SK-N-SH (cell line): ENCODE results near the gene PIK3R5. TPM values are rescaled to one million over a fixed set of nuclear protein-coding genes. Genes with fewer than 3 reads are reported as not detected.

Experiments
- CTCF ChIA-PET: fragments of 300-600, 350-600 bp; formaldehyde crosslinking; extraction: SDS; loops from one replicate; lab custom pipeline; 2021; lab: Yijun Ruan, JAX
- POLR2A ChIA-PET: fragments of 350-600 bp; sonication (Branson Sonifier 250); formaldehyde crosslinking; extraction: SDS; loops from one replicate; lab custom pipeline; 2020; ENCODE audit warnings: antibody characterized with exemption, inconsistent platforms; lab: Yijun Ruan, JAX
- DNase-seq: peaks from one replicate; pipeline ENCODE4 v3.0.0; 2012
- H2AFZ ChIP-seq: fragments of 200-600 bp; sonication (generic); 2 replicates; pipeline ENCODE4 v1.8.1; 2016; ENCODE audit warnings: antibody characterized with exemption, mild to moderate bottlenecking, low read depth
- H3F3A ChIP-seq: fragments of 200-600 bp; sonication (generic); replicated peaks from 2 replicates; pipeline ENCODE3; 2016; ENCODE audit warnings: antibody characterized with exemption, mild to moderate bottlenecking; ENCODE audit not compliant: insufficient read depth
- H3K27ac ChIP-seq, 2 experiments: fragments of 200-500 bp in 1 of 2; fragments of 200-600 bp in 1 of 2; sonication (Bioruptor generic) in 1 of 2; sonication (generic), shearing (Covaris generic) in 1 of 2; 2 replicates each; pipeline versions ENCODE4 v1.5.1 to v1.6.1; 2014 to 2016; ENCODE audit warnings: low read depth in 2 of 2, inconsistent platforms in 1 of 2, low read length in 1 of 2, mild to moderate bottlenecking in 1 of 2, mixed read lengths in 1 of 2
- H3K27me3 ChIP-seq: fragments of 200-600 bp; sonication (generic), shearing (Covaris generic); 2 replicates; pipeline ENCODE4 v1.6.1; 2016; ENCODE audit warnings: mixed run types; ENCODE audit not compliant: insufficient read depth
- H3K36me3 ChIP-seq, 2 experiments: fragments of 200-500 bp in 1 of 2; fragments of 200-600 bp in 1 of 2; sonication (Bioruptor generic) in 1 of 2; sonication (generic) in 1 of 2; replicated peaks in 1 of 2; 2 replicates each; pipeline versions ENCODE3 to v1.5.1; 2014 to 2016; ENCODE audit warnings: low read length in 1 of 2, mild to moderate bottlenecking in 1 of 2; ENCODE audit not compliant: insufficient read depth in 2 of 2, control insufficient read depth in 1 of 2
- H3K4me1 ChIP-seq, 2 experiments: fragments of 200-500 bp in 1 of 2; fragments of 200-600 bp in 1 of 2; sonication (Bioruptor generic) in 1 of 2; sonication (generic), shearing (Covaris generic) in 1 of 2; 2 replicates each; pipeline versions ENCODE4 v1.5.1 to v1.6.1; 2014 to 2016; ENCODE audit warnings: low read depth in 1 of 2, low read length in 1 of 2, mixed run types in 1 of 2; ENCODE audit not compliant: insufficient read depth in 2 of 2, control insufficient read depth in 1 of 2
- H3K4me2 ChIP-seq: fragments of 200-600 bp; sonication (generic), shearing (Covaris generic); 2 replicates; pipeline ENCODE4 v1.6.1; 2017; ENCODE audit warnings: mixed run types
- H3K4me3 ChIP-seq, 2 experiments: fragments of 200-500 bp in 1 of 2; fragments of 200-600 bp in 1 of 2; sonication (Bioruptor generic) in 1 of 2; sonication (generic), shearing (Covaris generic) in 1 of 2; 2 replicates each; pipeline versions ENCODE4 v1.5.1 to v1.8.1; 2014 to 2016; ENCODE audit warnings: low read depth in 2 of 2, inconsistent platforms in 1 of 2, low read length in 1 of 2, mild to moderate bottlenecking in 1 of 2, mixed read lengths in 1 of 2, moderate library complexity in 1 of 2
- H3K79me2 ChIP-seq: fragments of 200-600 bp; sonication (generic); 2 replicates; pipeline ENCODE4 v1.8.1; 2017; ENCODE audit warnings: mild to moderate bottlenecking; ENCODE audit not compliant: insufficient read depth
- H3K9ac ChIP-seq: fragments of 200-600 bp; sonication (generic); 2 replicates; pipeline ENCODE4 v1.6.1; 2017; ENCODE audit warnings: mixed run types
- H3K9me2 ChIP-seq: fragments of 200-600 bp; sonication (generic); 2 replicates; pipeline ENCODE4 v1.6.1; 2017; ENCODE audit warnings: mixed run types
- H3K9me3 ChIP-seq: fragments of 200-600 bp; sonication (generic); 2 replicates; pipeline ENCODE4 v1.6.1; 2017; ENCODE audit warnings: mixed run types, mild to moderate bottlenecking, moderate library complexity
- H4K20me1 ChIP-seq: fragments of 200-600 bp; sonication (generic); 2 replicates; pipeline ENCODE4 v1.6.1; 2017; ENCODE audit warnings: mild to moderate bottlenecking, mixed run types; ENCODE audit not compliant: insufficient read depth
- CHD2 ChIP-seq: fragments of 150-350 bp; IDR thresholded peaks from 2 replicates; pipeline ENCODE4 v1.6.1; 2018; ENCODE audit warnings: low read length; ENCODE audit not compliant: partially characterized antibody
- ELF1 ChIP-seq: IDR thresholded peaks from 2 replicates; pipeline ENCODE4 v1.4.0; 2012
- EP300 ChIP-seq, 2 experiments: IDR thresholded peaks; 2 replicates each; pipeline versions ENCODE4 v1.4.0 to v1.6.1; 2012; ENCODE audit warnings: borderline replicate concordance in 1 of 2, low read depth in 1 of 2, low read length in 1 of 2
- JUND ChIP-seq: IDR thresholded peaks from 2 replicates; pipeline ENCODE4 v1.4.0; 2012
- MEF2A ChIP-seq: IDR thresholded peaks from 2 replicates; pipeline ENCODE4 v1.4.0; 2012; ENCODE audit warnings: low read depth, borderline replicate concordance
- RAD21 ChIP-seq: IDR thresholded peaks from 2 replicates; pipeline ENCODE4 v1.6.1; 2012; ENCODE audit warnings: mild to moderate bottlenecking, low read length
- RCOR1 ChIP-seq: fragments of 150-350 bp; IDR thresholded peaks from 2 replicates; pipeline ENCODE4 v1.6.1; 2017; ENCODE audit warnings: antibody characterized with exemption, low read length
- SIN3A ChIP-seq: IDR thresholded peaks from 2 replicates; pipeline ENCODE4 v1.6.1; 2012; ENCODE audit warnings: low read depth, mild to moderate bottlenecking, low read length, moderate library complexity, borderline replicate concordance
- TAF1 ChIP-seq: IDR thresholded peaks from 2 replicates; pipeline ENCODE4 v1.6.1; 2012; ENCODE audit warnings: low read depth, mild to moderate bottlenecking, low read length, moderate library complexity, borderline replicate concordance
- TCF12 ChIP-seq: IDR thresholded peaks from 2 replicates; pipeline ENCODE4 v1.4.0; 2012
- USF1 ChIP-seq: IDR thresholded peaks from 2 replicates; pipeline ENCODE4 v1.4.0; 2012; ENCODE audit warnings: low read depth, borderline replicate concordance
- WGBS: methylation state at CpG from one replicate; pipeline ENCODE4 v1.1.6; 2017; ENCODE audit warnings: low lambda C conversion rate; 5-methylcytosine and 5-hydroxymethylcytosine counted together
- polyA plus RNA-seq, 3 experiments: library from polyadenylated mRNA; depleted of rRNA; stranded (reverse); fragments of >200 nt; gene quantifications; 2 replicates each; pipeline ENCODE4 v1.2.3, GENCODE V29; 2012
- TF ChIP-seq, protein P1 (sequence below): IDR thresholded peaks from 2 replicates; pipeline ENCODE4; 2012
- TF ChIP-seq, protein P2 (sequence below): fragments of 200-600 bp; sonication (generic); IDR thresholded peaks from 2 replicates; pipeline ENCODE4 v1.6.1; 2017; ENCODE audit warnings: antibody characterized with exemption, mild to moderate bottlenecking, moderate library complexity

Gene PIK3R5
- polyA plus RNA-seq, 1 of the 3 experiments (the other 2 are of a cell fraction), result not detected

DNA sequence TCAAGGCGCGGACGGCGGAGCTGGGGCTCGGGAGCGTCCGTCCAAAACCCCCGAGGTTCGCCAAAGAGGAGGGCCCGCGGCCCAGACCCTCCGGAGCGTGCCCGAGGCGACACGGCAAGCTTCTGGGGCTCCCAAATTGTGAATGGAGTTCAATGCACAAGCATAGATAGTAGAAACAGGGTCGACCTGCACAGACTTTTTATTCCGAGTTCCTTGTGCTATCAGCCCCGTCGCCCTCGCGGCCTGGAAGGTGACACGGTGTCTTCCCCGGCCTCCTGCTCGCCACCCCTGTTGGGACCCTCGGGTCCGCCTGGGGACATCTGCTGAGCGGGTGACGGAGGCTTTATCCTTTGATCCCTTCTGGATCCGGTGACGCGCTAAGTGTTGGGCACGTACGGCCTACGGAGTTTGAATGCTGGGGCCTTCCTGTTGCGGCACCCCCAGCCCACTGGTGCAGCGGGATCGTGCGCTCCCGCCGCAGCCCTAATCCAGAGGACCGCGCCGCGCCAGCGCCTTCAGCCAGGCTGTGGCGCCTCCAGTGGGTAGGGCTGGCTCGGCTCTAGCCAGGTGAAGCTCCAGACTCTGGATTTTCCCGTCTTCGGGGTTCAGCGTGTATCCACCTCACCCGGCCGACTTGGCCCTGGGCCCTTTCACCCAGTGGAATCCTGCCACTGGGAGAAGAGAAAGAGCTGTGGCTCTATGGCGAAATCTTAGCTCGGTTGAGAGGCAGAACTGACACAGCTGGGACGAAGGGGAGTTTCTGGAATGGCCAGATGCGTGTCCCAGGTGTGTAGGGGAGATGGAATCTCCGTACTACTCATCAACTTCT, 38.8 kb upstream of the PIK3R5 start:
- DNase-seq, result no peak
- H3K9me2 ChIP-seq, result no peaks in the 10 kb centered on the region
- TF ChIP-seq RAD21 (no peak), ELF1 (no peak), RCOR1 (no peak), JUND (no peak), TAF1 (no peak), USF1 (no peak), EP300 (IDR thresholded peaks at IDR 0.05; ENCODE audit: borderline replicate concordance in 1 of 2, low read depth in 1 of 2, low read length in 1 of 2) (no peak), MEF2A (no peak), TCF12 (no peak), SIN3A (no peak), CHD2 (no peak)
- TF ChIP-seq, protein P1, sequence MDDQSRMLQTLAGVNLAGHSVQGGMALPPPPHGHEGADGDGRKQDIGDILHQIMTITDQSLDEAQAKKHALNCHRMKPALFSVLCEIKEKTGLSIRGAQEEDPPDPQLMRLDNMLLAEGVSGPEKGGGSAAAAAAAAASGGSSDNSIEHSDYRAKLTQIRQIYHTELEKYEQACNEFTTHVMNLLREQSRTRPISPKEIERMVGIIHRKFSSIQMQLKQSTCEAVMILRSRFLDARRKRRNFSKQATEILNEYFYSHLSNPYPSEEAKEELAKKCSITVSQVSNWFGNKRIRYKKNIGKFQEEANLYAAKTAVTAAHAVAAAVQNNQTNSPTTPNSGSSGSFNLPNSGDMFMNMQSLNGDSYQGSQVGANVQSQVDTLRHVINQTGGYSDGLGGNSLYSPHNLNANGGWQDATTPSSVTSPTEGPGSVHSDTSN, result no peak
- TF ChIP-seq, protein P2, sequence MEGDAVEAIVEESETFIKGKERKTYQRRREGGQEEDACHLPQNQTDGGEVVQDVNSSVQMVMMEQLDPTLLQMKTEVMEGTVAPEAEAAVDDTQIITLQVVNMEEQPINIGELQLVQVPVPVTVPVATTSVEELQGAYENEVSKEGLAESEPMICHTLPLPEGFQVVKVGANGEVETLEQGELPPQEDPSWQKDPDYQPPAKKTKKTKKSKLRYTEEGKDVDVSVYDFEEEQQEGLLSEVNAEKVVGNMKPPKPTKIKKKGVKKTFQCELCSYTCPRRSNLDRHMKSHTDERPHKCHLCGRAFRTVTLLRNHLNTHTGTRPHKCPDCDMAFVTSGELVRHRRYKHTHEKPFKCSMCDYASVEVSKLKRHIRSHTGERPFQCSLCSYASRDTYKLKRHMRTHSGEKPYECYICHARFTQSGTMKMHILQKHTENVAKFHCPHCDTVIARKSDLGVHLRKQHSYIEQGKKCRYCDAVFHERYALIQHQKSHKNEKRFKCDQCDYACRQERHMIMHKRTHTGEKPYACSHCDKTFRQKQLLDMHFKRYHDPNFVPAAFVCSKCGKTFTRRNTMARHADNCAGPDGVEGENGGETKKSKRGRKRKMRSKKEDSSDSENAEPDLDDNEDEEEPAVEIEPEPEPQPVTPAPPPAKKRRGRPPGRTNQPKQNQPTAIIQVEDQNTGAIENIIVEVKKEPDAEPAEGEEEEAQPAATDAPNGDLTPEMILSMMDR, result no peak
- no peaks in the 10 kb centered on the region for H4K20me1 ChIP-seq
- peaks cover 30% of the 10 kb centered on the region for H3K27me3 ChIP-seq
- H3K4me1 ChIP-seq, result no peaks in the 10 kb centered on the region
- no peaks in the 10 kb centered on the region for H3K9me3 ChIP-seq
- ChIA-PET CTCF (interaction anchor here (1.5 kb wide), 1 partner anchor 11 kb away, joined by 3 read pairs; no protein-coding TSS in a partner anchor), POLR2A (no interaction called here)
- H3K36me3 ChIP-seq, result no peaks in the 10 kb centered on the region
- H3K4me3 ChIP-seq, result no peak overlapping the region
- H2AFZ ChIP-seq, result no peak overlapping the region
- H3K9ac ChIP-seq, result no peak overlapping the region
- H3F3A ChIP-seq, result no peaks in the 10 kb centered on the region
- 40% methylated on average over 51 of the region's 58 CpGs for WGBS
- no peaks in the 10 kb centered on the region for H3K79me2 ChIP-seq
- no peak overlapping the region for H3K27ac ChIP-seq
- no peak overlapping the region for H3K4me2 ChIP-seq
